Panc1 (cell line): ENCODE measurements around the gene ASMT. TPM values are rescaled to one million over a fixed set of nuclear protein-coding genes. Genes with fewer than 3 reads are reported as not detected.

Experiments used
- ATAC-seq: fragments of 200-7000 bp; cut with Tn5 transposase; 2 replicates; pipeline ENCODE4 v1.9.1; 2020; ENCODE audit warnings: mild to moderate bottlenecking, moderate library complexity
- BruUV-seq: library from RNA; stranded (reverse); fragments of 400-500 nt; replicated peaks from 2 replicates; lab custom pipeline; 2021; lab: Mats Ljungman, UMichigan
- CTCF ChIA-PET: fragments of 300-600 bp; sonication (Branson Sonifier 250); formaldehyde crosslinking; loops from one replicate; lab custom pipeline; 2022; ENCODE audit warnings: antibody characterized with exemption; lab: Charles Lee
- POLR2A ChIA-PET: fragments of 300-600 bp; sonication (Branson Sonifier 250); formaldehyde crosslinking; loops from one replicate; lab custom pipeline; 2022; ENCODE audit warnings: antibody characterized with exemption; lab: Charles Lee
- DNase-seq: peaks from one replicate; pipeline ENCODE4 v3.0.0-alpha.2; 2010; ENCODE audit warnings: low read depth, low spot score
- H3K27ac ChIP-seq: 2 replicates; pipeline ENCODE4 v1.5.1; 2011; ENCODE audit warnings: mild to moderate bottlenecking, low read length, inconsistent platforms
- H3K27me3 ChIP-seq: fragments of 200-500 bp; sonication (Bioruptor generic); 2 replicates; pipeline ENCODE4 v1.6.0; 2014; ENCODE audit warnings: low read length, inconsistent platforms; ENCODE audit not compliant: control insufficient read depth, insufficient read depth
- H3K36me3 ChIP-seq: fragments of 200-500 bp; sonication (Bioruptor generic); 2 replicates; pipeline ENCODE4 v1.5.1; 2014; ENCODE audit warnings: inconsistent platforms, mild to moderate bottlenecking, low read length, moderate library complexity; ENCODE audit not compliant: control insufficient read depth, insufficient read depth
- H3K4me1 ChIP-seq: 2 replicates; pipeline ENCODE4 v1.5.1; 2011; ENCODE audit warnings: inconsistent platforms, mild to moderate bottlenecking, low read length, moderate library complexity; ENCODE audit not compliant: control insufficient read depth, insufficient read depth
- H3K4me3 ChIP-seq, 2 experiments: 2 replicates each; pipeline ENCODE4 v1.5.1; 2011 to 2012; ENCODE audit warnings: low read depth in 2 of 2, low read length in 2 of 2, mild to moderate bottlenecking in 2 of 2, inconsistent platforms in 1 of 2, moderate library complexity in 1 of 2
- H3K9me3 ChIP-seq: fragments of 200-500 bp; sonication (Bioruptor generic); 2 replicates; pipeline ENCODE4 v1.5.1; 2014; ENCODE audit warnings: low read depth, mild to moderate bottlenecking, inconsistent platforms, low read length, moderate library complexity; ENCODE audit not compliant: control insufficient read depth, insufficient read depth
- POLR2AphosphoS5 ChIP-seq: IDR thresholded peaks from 2 replicates; pipeline ENCODE4 v1.6.1; 2012; ENCODE audit warnings: mild to moderate bottlenecking, low read depth, low read length, moderate library complexity
- SIN3A ChIP-seq: IDR thresholded peaks from 2 replicates; pipeline ENCODE4 v1.6.1; 2012; ENCODE audit warnings: low read depth, mild to moderate bottlenecking, low read length, moderate library complexity, borderline replicate concordance; ENCODE audit not compliant: insufficient read depth
- TCF7L2 ChIP-seq: IDR thresholded peaks from 2 replicates; pipeline ENCODE4 v1.6.1; 2011; ENCODE audit warnings: mild to moderate bottlenecking, low read depth, low read length, inconsistent platforms
- in situ Hi-C: cut with HindIII; loops from 2 replicates; pipeline ENCODE4 v1.10.0; 2016; ENCODE audit warnings: low sequenced_read_pairs, low pct_unique_long_range_greater_than_20kb
- intact Hi-C: fragments of 100-400 bp; cut with micrococcal nuclease; formaldehyde crosslinking; loops from one replicate; pipeline ENCODE4 v1.10.0; 2022; ENCODE audit not compliant: unreplicated experiment
- total RNA-seq: library from RNA; stranded (reverse); gene quantifications from one replicate; pipeline ENCODE4 v1.2.1, GENCODE V29; 2021; ENCODE audit not compliant: unreplicated experiment
- TF ChIP-seq, protein P1 (sequence below): fragments of 450-650 bp; IDR thresholded peaks from 2 replicates; pipeline ENCODE4 v1.5.1; 2017; ENCODE audit warnings: mild to moderate bottlenecking
- TF ChIP-seq, protein P2 (sequence below), 2 experiments: IDR thresholded peaks; 2 replicates each; pipeline ENCODE4 v1.6.1; 2011 to 2012; ENCODE audit warnings: low read depth in 2 of 2, control low read depth in 1 of 2, low read length in 1 of 2, mild to moderate bottlenecking in 1 of 2, moderate library complexity in 1 of 2; ENCODE audit not compliant: insufficient read depth in 1 of 2

ASMT gene
- total RNA-seq, 1 experiment from 2014 or later: not detected

DNA sequence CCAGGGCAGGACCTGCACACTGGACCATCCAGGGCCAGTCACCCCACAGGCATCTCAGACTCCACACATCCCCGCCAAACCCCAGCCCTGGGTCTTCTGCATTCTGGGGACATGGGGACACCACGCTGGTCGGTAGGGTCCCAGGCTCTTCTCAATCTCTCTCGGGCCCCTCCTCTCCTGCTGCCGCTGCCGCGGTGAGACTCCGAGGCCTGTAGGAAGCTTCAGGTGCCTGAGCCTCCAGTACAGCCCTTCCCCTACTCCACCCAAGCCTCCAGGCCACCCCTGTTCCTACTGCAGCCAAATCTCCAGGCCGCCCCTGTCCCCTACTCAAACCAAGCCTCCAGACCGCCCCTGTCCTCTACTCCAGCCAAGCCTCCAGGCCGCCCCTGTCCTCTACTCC, 5.5 kb upstream of the ASMT start:
- H3K4me1 ChIP-seq: no peaks in the 10 kb centered on the region
- no peaks in the 10 kb centered on the region for H3K36me3 ChIP-seq
- CTCF ChIA-PET: no interaction called here
- TF ChIP-seq POLR2AphosphoS5 (no peak), SIN3A (no peak), TCF7L2 (no peak)
- TF ChIP-seq, protein P1, sequence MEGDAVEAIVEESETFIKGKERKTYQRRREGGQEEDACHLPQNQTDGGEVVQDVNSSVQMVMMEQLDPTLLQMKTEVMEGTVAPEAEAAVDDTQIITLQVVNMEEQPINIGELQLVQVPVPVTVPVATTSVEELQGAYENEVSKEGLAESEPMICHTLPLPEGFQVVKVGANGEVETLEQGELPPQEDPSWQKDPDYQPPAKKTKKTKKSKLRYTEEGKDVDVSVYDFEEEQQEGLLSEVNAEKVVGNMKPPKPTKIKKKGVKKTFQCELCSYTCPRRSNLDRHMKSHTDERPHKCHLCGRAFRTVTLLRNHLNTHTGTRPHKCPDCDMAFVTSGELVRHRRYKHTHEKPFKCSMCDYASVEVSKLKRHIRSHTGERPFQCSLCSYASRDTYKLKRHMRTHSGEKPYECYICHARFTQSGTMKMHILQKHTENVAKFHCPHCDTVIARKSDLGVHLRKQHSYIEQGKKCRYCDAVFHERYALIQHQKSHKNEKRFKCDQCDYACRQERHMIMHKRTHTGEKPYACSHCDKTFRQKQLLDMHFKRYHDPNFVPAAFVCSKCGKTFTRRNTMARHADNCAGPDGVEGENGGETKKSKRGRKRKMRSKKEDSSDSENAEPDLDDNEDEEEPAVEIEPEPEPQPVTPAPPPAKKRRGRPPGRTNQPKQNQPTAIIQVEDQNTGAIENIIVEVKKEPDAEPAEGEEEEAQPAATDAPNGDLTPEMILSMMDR: no peak
- TF ChIP-seq, protein P2, sequence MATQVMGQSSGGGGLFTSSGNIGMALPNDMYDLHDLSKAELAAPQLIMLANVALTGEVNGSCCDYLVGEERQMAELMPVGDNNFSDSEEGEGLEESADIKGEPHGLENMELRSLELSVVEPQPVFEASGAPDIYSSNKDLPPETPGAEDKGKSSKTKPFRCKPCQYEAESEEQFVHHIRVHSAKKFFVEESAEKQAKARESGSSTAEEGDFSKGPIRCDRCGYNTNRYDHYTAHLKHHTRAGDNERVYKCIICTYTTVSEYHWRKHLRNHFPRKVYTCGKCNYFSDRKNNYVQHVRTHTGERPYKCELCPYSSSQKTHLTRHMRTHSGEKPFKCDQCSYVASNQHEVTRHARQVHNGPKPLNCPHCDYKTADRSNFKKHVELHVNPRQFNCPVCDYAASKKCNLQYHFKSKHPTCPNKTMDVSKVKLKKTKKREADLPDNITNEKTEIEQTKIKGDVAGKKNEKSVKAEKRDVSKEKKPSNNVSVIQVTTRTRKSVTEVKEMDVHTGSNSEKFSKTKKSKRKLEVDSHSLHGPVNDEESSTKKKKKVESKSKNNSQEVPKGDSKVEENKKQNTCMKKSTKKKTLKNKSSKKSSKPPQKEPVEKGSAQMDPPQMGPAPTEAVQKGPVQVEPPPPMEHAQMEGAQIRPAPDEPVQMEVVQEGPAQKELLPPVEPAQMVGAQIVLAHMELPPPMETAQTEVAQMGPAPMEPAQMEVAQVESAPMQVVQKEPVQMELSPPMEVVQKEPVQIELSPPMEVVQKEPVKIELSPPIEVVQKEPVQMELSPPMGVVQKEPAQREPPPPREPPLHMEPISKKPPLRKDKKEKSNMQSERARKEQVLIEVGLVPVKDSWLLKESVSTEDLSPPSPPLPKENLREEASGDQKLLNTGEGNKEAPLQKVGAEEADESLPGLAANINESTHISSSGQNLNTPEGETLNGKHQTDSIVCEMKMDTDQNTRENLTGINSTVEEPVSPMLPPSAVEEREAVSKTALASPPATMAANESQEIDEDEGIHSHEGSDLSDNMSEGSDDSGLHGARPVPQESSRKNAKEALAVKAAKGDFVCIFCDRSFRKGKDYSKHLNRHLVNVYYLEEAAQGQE (IDR thresholded peaks at IDR 0.05; ENCODE audit: insufficient read depth in 1 of 2, low read depth in 2 of 2, low read length in 1 of 2): no peak
- intact Hi-C loops: no loop called here
- ATAC-seq (no peak), DNase-seq (no peak)
- H3K4me3 ChIP-seq: no peak overlapping the region
- BruUV-seq: no TSS peak
- POLR2A ChIA-PET: no interaction called here
- in situ Hi-C loops: no loop called here
- H3K27me3 ChIP-seq: no peaks in the 10 kb centered on the region
- H3K27ac ChIP-seq: no peak overlapping the region
- no peaks in the 10 kb centered on the region for H3K9me3 ChIP-seq

DNA sequence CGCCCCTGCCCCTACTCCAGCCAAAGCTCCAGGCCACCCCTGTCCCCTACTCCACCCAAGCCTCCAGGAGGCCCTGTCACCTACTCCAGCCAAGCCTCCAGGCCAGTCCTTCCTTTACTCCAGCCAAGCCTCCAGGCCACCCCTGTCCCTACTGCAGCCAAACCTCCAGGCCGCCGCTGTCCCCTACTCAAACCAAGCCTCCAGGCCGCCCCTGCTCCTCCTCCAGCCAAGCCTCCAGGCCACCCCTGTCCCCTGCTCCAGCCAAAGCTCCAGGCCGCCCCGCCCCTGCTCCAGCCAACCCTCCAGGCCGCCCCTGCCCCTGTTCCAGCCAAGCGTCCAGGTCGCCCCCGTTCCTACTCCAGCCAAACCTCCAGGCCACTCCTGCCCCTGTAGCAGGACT, 5.1 kb upstream of the ASMT start:
- no peak for ATAC-seq
- POLR2A ChIA-PET: no interaction called here
- in situ Hi-C loops: no loop called here

More for the DNA sequence above, 5.1 kb upstream of the ASMT start:
- no peaks in the 10 kb centered on the region for H3K9me3 ChIP-seq
- H3K4me3 ChIP-seq: no peak overlapping the region
- no peaks in the 10 kb centered on the region for H3K36me3 ChIP-seq
- intact Hi-C loops: no loop called here
- CTCF ChIA-PET: no interaction called here
- no peaks in the 10 kb centered on the region for H3K4me1 ChIP-seq
- DNase-seq: no peak
- H3K27ac ChIP-seq: no peak overlapping the region
- BruUV-seq: no TSS peak
- H3K27me3 ChIP-seq: no peaks in the 10 kb centered on the region
- TF ChIP-seq SIN3A (no peak), POLR2AphosphoS5 (no peak), TCF7L2 (no peak)
- TF ChIP-seq, protein P2 (IDR thresholded peaks at IDR 0.05; ENCODE audit: insufficient read depth in 1 of 2, low read depth in 2 of 2, low read length in 1 of 2): no peak
- TF ChIP-seq, protein P1: no peak
